Measurements from ENCODE around the gene C10orf67. TPM values are rescaled to one million over a fixed set of nuclear protein-coding genes. Genes with fewer than 3 reads are reported as not detected.
"Not testable (repeated sequence)": the region's sequence is repeated elsewhere in the genome, so short reads cannot be mapped to it uniquely, and the experiment has no call there.

C10orf67 gene
- total and polyA plus RNA-seq, 9 donors, result 0.08 to 1.0 (median 0.28) TPM

DNA sequence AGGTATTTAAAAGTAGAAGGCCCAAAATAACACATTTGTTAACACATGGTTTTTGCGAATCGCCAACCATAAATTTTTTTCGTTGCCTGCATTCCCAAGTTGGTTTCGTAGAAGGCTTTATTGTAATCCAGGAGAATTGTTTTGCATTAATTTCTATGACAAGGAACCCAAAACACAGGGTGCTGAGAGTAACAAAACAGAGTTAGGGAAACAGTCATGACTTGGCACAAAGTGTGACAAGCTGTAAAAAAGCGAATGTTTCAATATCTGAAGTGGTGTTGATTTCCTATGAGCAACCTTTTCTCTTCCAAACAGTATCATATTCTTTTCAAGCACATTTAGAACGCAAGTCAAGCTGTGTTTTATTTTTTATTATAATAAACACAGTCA, 63.6 kb downstream of the C10orf67 start:
- 17 to 26% (median 25%) methylated on average over 6 of the region's 6 CpGs for WGBS, 3 donors
- no peak overlapping the region for H3K4me3 ChIP-seq

DNA sequence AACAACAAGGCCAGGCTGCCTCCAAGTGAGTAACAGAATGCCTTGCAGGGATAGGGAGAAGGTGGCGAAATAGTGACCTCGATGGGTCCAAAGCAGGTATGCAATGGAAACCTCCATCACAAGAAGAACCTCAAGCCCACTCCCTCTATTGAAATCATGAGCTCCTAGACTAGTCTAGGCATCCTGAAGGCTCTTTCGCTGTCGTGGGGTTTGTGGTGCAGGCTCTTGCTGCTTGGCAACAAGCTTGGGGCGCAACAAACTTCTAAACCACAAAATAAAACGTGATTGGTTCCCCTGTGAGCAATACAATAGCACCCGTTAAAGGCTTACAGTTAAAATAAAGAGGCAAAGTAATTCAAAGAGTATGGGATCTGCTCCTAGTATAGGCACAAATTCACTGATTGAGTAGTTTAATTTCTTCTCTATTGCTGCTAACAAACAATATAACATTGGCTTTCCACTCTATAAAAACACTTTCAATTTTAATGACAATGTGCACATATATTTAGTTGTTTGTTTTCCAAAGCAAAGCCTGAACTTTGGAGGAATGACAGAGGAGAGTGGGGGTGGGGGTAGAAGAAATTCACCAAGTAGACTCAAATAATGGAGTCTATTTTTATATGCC, 64.1 kb downstream of the C10orf67 start:
- intact Hi-C loops (cut with DNase I), result no loop called here
- no peaks in the 10 kb centered on the region for H3K9me3 ChIP-seq
- no peaks in the 10 kb centered on the region for H3K27me3 ChIP-seq
- H3K4me3 ChIP-seq, result no peak overlapping the region
- TF ChIP-seq EP300 (IDR thresholded peaks at IDR 0.05), result no peak
- TF ChIP-seq, protein P1, sequence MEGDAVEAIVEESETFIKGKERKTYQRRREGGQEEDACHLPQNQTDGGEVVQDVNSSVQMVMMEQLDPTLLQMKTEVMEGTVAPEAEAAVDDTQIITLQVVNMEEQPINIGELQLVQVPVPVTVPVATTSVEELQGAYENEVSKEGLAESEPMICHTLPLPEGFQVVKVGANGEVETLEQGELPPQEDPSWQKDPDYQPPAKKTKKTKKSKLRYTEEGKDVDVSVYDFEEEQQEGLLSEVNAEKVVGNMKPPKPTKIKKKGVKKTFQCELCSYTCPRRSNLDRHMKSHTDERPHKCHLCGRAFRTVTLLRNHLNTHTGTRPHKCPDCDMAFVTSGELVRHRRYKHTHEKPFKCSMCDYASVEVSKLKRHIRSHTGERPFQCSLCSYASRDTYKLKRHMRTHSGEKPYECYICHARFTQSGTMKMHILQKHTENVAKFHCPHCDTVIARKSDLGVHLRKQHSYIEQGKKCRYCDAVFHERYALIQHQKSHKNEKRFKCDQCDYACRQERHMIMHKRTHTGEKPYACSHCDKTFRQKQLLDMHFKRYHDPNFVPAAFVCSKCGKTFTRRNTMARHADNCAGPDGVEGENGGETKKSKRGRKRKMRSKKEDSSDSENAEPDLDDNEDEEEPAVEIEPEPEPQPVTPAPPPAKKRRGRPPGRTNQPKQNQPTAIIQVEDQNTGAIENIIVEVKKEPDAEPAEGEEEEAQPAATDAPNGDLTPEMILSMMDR (IDR thresholded peaks at IDR 0.05), result no peak
- no peak for TF ChIP-seq POLR2A (IDR thresholded peaks at IDR 0.05)
- H3K4me1 ChIP-seq (ENCODE audit: insufficient read depth), result no peaks in the 10 kb centered on the region
- H3K36me3 ChIP-seq, result no peaks in the 10 kb centered on the region
- 32 to 33% (median 32%) methylated on average over 7 of the region's 7 CpGs for WGBS, 3 donors
- DNase-seq, result no peak
- no peak overlapping the region for H3K27ac ChIP-seq

More for the DNA sequence above, 63.6 kb downstream of the C10orf67 start:
- H3K9me3 ChIP-seq, result no peaks in the 10 kb centered on the region
- no peaks in the 10 kb centered on the region for H3K36me3 ChIP-seq
- TF ChIP-seq EP300 (IDR thresholded peaks at IDR 0.05) (no peak), POLR2A (IDR thresholded peaks at IDR 0.05) (no peak)
- TF ChIP-seq, protein P1 (IDR thresholded peaks at IDR 0.05), result no peak
- no peak for DNase-seq
- no peaks in the 10 kb centered on the region for H3K27me3 ChIP-seq
- H3K4me1 ChIP-seq (ENCODE audit: insufficient read depth), result no peaks in the 10 kb centered on the region
- no peak overlapping the region for H3K27ac ChIP-seq
- intact Hi-C loops (cut with DNase I), result no loop called here

DNA sequence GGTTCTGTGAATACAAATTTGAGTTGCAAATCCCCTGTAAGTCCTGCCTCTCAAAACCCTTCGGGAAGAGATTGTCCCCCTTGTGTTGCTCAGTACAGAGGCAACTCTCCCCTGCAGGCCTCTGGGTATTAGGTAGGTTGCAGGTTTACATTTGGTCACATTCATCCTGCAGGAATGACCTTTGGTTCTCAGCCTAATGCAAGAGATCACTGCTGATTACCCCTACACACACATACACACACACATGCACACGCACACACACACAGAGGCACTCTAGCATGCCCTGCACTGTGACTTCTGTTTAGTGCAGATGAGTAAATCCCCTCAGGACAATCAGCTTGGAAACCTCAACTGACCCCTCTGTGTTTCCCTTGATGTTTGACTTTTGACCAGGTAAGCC, 69.2 kb downstream of the C10orf67 start:
- Histone ChIP-seq H3K9me3 (peaks cover 0 to 7% of the 10 kb centered on the region in 2 donors), H3K27me3 (no peaks in the 10 kb centered on the region), H3K4me3 (no peak overlapping the region), H3K27ac (no peak overlapping the region), H3K36me3 (no peaks in the 10 kb centered on the region), H3K4me1 (ENCODE audit: insufficient read depth) (no peaks in the 10 kb centered on the region)
- intact Hi-C loops (cut with DNase I), result no loop called here
- WGBS, 3 donors, result 77 to 84% (median 83%) methylated on average over 2 of the region's 2 CpGs
- TF ChIP-seq EP300 (IDR thresholded peaks at IDR 0.05), result no peak
- no peak for TF ChIP-seq POLR2A (IDR thresholded peaks at IDR 0.05)
- TF ChIP-seq, protein P1 (IDR thresholded peaks at IDR 0.05), result no peak
- no peak for DNase-seq

DNA sequence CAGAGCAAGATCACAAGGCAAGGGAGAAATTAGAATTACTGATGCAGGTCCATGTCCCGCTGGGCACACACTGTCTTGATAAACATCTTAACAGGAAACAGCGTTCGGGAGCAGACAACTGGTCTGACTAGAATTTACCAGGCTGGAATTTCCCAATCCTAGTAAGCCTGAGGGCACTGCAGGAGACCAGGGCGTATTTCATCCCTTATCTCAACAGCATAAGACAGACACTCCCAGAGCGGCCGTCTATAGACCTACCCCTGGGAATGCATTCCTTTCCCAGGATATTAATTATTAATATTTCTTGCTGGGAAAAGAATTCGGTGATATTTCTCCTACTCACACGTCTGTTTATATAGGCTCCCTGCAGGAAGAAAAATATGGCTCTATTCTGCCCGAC, 70.4 kb downstream of the C10orf67 start:
- H3K27me3 ChIP-seq; DNase-seq; intact Hi-C loops (cut with DNase I); H3K36me3 ChIP-seq; H3K9me3 ChIP-seq; H3K4me1 ChIP-seq (ENCODE audit: insufficient read depth); H3K4me3 ChIP-seq; H3K27ac ChIP-seq: not testable (repeated sequence)
- 72 to 77% (median 74%) methylated on average over 9 of the region's 9 CpGs for WGBS, 3 donors

DNA sequence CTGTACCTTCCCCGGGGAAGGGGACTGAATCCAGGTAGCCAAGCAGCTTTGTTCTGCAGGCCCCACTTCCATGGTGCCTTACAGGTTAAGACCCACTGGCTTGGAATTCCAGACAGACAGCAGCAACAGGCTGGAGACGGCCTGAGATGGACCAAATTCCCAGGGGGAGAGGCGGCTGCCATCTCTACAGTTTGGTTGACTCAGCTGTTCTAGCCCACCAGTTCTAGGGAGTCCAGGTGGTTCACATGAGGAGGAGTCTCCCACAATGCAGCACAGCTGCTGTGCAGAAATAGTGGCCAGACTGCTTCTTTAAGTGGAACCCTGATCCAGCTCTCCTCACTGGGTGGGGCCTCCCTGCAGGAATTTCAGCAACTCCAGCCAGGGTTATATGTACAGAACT, 74.1 kb downstream of the C10orf67 start:
- no peaks in the 10 kb centered on the region for H3K36me3 ChIP-seq
- no peaks in the 10 kb centered on the region for H3K4me1 ChIP-seq (ENCODE audit: insufficient read depth)
- intact Hi-C loops (cut with DNase I), result no loop called here
- no peak overlapping the region for H3K27ac ChIP-seq
- no peaks in the 10 kb centered on the region for H3K27me3 ChIP-seq
- TF ChIP-seq POLR2A (IDR thresholded peaks at IDR 0.05), result no peak
- TF ChIP-seq, protein P1 (IDR thresholded peaks at IDR 0.05), result no peak
- no peak for TF ChIP-seq EP300 (IDR thresholded peaks at IDR 0.05)
- H3K4me3 ChIP-seq, result no peak overlapping the region
- 60 to 72% (median 60%) methylated on average over 3 of the region's 3 CpGs for WGBS, 3 donors
- DNase-seq, result no peak
- H3K9me3 ChIP-seq, result peaks cover 0 to 7% of the 10 kb centered on the region in 2 donors
